ENCODE results near the gene TNRC6A. TPM values are rescaled to one million over a fixed set of nuclear protein-coding genes. Genes with fewer than 3 reads are reported as not detected.
"Not testable (repeated sequence)": the region's sequence is repeated elsewhere in the genome, so short reads cannot be mapped to it uniquely, and the experiment has no call there.

Gene TNRC6A
- total RNA-seq, 3 donors from 2014 or later: 49.3 to 84.9 (median 59.6) TPM

- no peak for TF ChIP-seq POLR2A (IDR thresholded peaks at IDR 0.05)
- TF ChIP-seq POLR2AphosphoS5 (IDR thresholded peaks at IDR 0.05): no peak
- no peak for TF ChIP-seq CTCF (IDR thresholded peaks at IDR 0.05)
- no peak overlapping the region for H3K4me3 ChIP-seq
- H3K4me1 ChIP-seq: no peaks in the 10 kb centered on the region
- no peaks in the 10 kb centered on the region for H3K9me3 ChIP-seq
- H3K36me3 ChIP-seq: no peaks in the 10 kb centered on the region
- intact Hi-C loops (cut with DNase I; ENCODE audit: low total_unique reads): no loop called here
- no peaks in the 10 kb centered on the region for H3K27me3 ChIP-seq
- no peak for DNase-seq (ENCODE audit: low spot score in 2 of 2)
- no peak overlapping the region for H3K27ac ChIP-seq
Observed at GRCh38 chr16:24839347-24839972, 110.0 kb downstream of the TNRC6A start.

GRCh38 chr16:24841291-24841690 is 111.8 kb downstream of the TNRC6A start:
- TF ChIP-seq POLR2A (IDR thresholded peaks at IDR 0.05): no peak
- no peak for TF ChIP-seq CTCF (IDR thresholded peaks at IDR 0.05)
- TF ChIP-seq POLR2AphosphoS5 (IDR thresholded peaks at IDR 0.05): no peak
- Histone ChIP-seq H3K27ac (no peak overlapping the region), H3K4me1 (no peaks in the 10 kb centered on the region), H3K27me3 (no peaks in the 10 kb centered on the region), H3K9me3 (no peaks in the 10 kb centered on the region), H3K4me3 (no peak overlapping the region), H3K36me3 (no peaks in the 10 kb centered on the region)
- DNase-seq (ENCODE audit: low spot score in 2 of 2): no peak
- intact Hi-C loops (cut with DNase I; ENCODE audit: low total_unique reads): no loop called here

- TF ChIP-seq POLR2AphosphoS5 (IDR thresholded peaks at IDR 0.05) (no peak), POLR2A (IDR thresholded peaks at IDR 0.05) (no peak), CTCF (IDR thresholded peaks at IDR 0.05) (no peak)
- Histone ChIP-seq H3K27ac (no peak overlapping the region), H3K27me3 (no peaks in the 10 kb centered on the region), H3K36me3 (no peaks in the 10 kb centered on the region), H3K4me3 (no peak overlapping the region), H3K4me1 (no peaks in the 10 kb centered on the region), H3K9me3 (no peaks in the 10 kb centered on the region)
- intact Hi-C loops (cut with DNase I; ENCODE audit: low total_unique reads): no loop called here
- no peak for DNase-seq (ENCODE audit: low spot score in 2 of 2)
Observed at GRCh38 chr16:24844101-24845030, 114.9 kb downstream of the TNRC6A start.

GRCh38 chr16:24845031-24845365 is 115.5 kb downstream of the TNRC6A start:
- H3K36me3 ChIP-seq; H3K4me1 ChIP-seq; H3K9me3 ChIP-seq; H3K27ac ChIP-seq; H3K4me3 ChIP-seq; DNase-seq (ENCODE audit: low spot score in 2 of 2); intact Hi-C loops (cut with DNase I; ENCODE audit: low total_unique reads); H3K27me3 ChIP-seq: not testable (repeated sequence)

GRCh38 chr16:24845726-24846547 is 116.5 kb downstream of the TNRC6A start, which contains the start of gene SLC5A11:
Gene SLC5A11 (plus strand): TSS chr16:24845963. CDS start chr16:24858644, 12,681 bp downstream.
- H3K4me1 ChIP-seq: no peaks in the 10 kb centered on the region
- intact Hi-C loops (cut with DNase I; ENCODE audit: low total_unique reads): no loop called here
- no peaks in the 10 kb centered on the region for H3K9me3 ChIP-seq
- H3K27me3 ChIP-seq: no peaks in the 10 kb centered on the region
- TF ChIP-seq POLR2A (IDR thresholded peaks at IDR 0.05): no peak
- TF ChIP-seq CTCF (IDR thresholded peaks at IDR 0.05): no peak
- TF ChIP-seq POLR2AphosphoS5 (IDR thresholded peaks at IDR 0.05): no peak
- no peak for DNase-seq (ENCODE audit: low spot score in 2 of 2)
- H3K27ac ChIP-seq: no peak within 1 kb of the TSS
- H3K36me3 ChIP-seq: no peaks in the 10 kb centered on the region
- H3K4me3 ChIP-seq: no peak within 1 kb of the TSS

Data from breast epithelium (tissue), 4 donors.